Tibial nerve (tissue), 4 donors: ENCODE data around the gene JUND.

Experiments used
- EP300 ChIP-seq, 2 donors: sonication (generic); formaldehyde crosslinking; IDR thresholded peaks; one replicate each; pipeline ENCODE4 v1.6.1; 2017; ENCODE audit warnings: antibody characterized with exemption in 2 of 2, mild to moderate bottlenecking in 1 of 2
- TF ChIP-seq, protein P1 (sequence below), 5 experiments: fragments of 200-600 bp in 3 of 5; fragments of 450-650 bp in 2 of 5; sonication (generic) in 3 of 5; IDR thresholded peaks; one replicate each; pipeline ENCODE4 v1.5.1; 2016 to 2019; ENCODE audit warnings: antibody characterized with exemption in 5 of 5, mild to moderate bottlenecking in 3 of 5, moderate library complexity in 2 of 5

DNA sequence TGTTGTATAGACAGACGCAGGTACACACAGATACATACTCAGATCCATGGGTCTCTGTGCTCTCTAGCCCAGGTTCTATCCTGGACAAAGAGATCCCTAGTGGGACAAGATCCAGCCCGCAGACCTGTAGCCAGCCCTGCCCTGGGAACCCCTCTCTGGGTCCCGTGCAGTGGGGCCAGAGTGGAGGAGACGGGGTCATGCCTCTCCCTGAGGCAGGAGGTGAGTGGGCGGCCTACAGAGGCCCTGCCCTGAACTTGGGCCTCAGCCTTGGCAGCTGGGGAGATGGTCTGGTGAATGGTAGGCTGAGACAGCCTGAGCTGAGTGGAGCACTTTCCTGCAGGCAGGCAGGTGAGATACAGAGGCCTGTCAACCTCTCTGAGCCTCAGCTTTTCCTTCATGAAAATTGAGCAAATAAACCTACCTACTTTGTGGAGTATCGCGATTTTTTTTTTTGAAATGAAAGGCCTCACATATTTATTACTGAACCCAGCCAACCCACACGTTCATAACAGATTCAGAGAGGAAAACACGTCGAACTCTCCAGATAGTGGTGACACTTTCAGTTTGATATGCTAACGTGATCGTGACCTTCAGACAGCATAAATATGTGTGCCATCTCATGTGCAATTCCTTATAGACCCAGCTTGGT, 3.4 kb upstream of the JUND start:
- TF ChIP-seq, protein P1, sequence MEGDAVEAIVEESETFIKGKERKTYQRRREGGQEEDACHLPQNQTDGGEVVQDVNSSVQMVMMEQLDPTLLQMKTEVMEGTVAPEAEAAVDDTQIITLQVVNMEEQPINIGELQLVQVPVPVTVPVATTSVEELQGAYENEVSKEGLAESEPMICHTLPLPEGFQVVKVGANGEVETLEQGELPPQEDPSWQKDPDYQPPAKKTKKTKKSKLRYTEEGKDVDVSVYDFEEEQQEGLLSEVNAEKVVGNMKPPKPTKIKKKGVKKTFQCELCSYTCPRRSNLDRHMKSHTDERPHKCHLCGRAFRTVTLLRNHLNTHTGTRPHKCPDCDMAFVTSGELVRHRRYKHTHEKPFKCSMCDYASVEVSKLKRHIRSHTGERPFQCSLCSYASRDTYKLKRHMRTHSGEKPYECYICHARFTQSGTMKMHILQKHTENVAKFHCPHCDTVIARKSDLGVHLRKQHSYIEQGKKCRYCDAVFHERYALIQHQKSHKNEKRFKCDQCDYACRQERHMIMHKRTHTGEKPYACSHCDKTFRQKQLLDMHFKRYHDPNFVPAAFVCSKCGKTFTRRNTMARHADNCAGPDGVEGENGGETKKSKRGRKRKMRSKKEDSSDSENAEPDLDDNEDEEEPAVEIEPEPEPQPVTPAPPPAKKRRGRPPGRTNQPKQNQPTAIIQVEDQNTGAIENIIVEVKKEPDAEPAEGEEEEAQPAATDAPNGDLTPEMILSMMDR (IDR thresholded peaks at IDR 0.05): no peak
- peak in 1 of 2 donors; percentile 33 for TF ChIP-seq EP300 (IDR thresholded peaks at IDR 0.05)
